T-helper 9 cell (primary cell): ENCODE results near the gene SLC1A4.

Source experiments
- DNase-seq: peaks from one replicate; pipeline ENCODE4 v3.0.0-alpha.2; 2020

The SLC1A4 gene

GRCh38 chr2:65055422-65056214 is 66.4 kb downstream of the SLC1A4 start:
- peak; percentile 58 for DNase-seq

- DNase-seq = peak; percentile 92
Measured at GRCh38 chr2:65056215-65057053, 67.2 kb downstream of the SLC1A4 start, which contains the start of gene CEP68. CEP68 (plus strand) TSS chr2:65056416; CDS start chr2:65069445, 13,029 bp downstream.

GRCh38 chr2:65057054-65057375 is 67.8 kb downstream of the SLC1A4 start:
- DNase-seq = no peak

GRCh38 chr2:65057391-65058052 is 68.3 kb downstream of the SLC1A4 start:
- DNase-seq = peak; percentile 23

- DNase-seq = no peak
Measured at GRCh38 chr2:65059071-65059470, 69.9 kb downstream of the SLC1A4 start.

DNA sequence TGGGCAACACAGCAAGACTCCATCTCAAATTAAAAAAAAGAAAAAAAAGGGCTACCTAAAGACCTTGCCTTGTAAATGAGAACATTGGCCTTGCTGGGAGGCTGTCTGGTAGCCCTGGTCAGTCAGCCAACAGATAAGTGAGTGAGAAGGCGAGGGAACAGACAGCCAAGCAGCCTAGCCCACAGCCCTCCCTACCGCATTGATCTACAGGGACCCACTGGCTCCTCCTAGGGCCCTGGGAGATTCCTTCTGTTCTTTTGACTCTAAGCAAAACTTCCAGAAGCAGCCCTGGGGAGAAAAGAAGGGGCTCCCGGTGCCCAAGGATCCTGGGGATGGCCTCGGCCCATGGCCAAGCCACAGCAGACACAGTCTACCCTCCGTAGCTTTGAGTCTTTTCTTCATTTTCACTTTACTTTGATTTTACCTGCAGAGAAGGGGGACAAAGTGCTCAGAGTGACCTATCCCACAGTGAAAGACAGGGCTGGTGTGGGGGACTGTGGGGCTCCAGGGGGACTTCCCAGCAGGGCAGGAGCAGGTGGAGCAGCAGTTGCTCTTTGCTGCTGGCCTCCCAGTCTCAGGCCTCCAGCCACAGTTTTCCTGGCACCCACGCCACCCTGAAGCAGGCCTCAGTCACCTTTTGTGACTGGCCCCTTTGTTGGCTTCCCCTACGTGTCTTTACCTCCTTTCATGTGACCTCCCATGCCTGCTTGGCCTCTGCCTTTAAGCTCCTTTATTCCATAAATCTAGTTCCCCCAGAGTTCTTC is 72.1 kb downstream of the SLC1A4 start:
- no peak for DNase-seq

GRCh38 chr2:65061910-65062339 is 72.7 kb downstream of the SLC1A4 start:
- no peak for DNase-seq

GRCh38 chr2:65062843-65063825 is 73.9 kb downstream of the SLC1A4 start:
- DNase-seq = no peak

DNA sequence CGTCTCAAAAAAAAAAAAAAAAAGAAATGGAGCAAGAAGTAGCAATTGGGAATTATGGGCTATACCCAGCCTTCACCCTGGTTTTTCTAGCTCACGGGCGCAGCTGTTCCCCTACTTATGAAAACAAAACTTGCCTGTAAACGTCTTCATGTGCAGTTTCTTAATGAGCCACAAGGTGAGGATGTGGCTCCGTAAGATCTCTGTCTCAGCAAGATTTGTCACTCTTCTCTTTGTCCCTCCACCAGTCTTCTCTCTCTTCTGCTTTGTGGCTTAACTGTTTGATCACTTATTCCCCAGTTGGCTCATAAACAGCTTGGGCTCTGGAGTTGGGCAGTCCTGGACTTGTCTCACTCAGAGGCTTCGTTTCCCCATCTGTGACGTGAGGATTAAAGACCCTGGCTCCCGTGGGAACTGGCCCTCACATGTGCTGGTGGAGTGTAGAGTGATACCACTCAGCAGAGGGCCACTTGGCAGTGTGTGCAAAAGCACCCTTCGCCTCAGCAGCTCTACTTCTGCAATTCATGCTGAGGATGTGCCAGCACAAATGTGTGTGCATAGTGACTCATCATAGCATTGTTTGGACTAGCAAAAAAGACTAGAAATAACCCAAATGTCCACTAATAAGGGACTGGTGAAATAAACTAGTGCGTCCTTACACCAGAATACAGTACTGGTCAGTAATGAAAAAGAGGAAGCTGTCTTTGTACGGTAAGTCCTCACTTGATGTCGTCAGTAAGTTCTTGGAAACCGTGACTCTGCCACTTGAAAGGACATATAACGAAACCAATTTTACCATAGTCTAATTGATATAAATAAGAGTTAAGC is 75.7 kb downstream of the SLC1A4 start:
- DNase-seq = no peak

DNA sequence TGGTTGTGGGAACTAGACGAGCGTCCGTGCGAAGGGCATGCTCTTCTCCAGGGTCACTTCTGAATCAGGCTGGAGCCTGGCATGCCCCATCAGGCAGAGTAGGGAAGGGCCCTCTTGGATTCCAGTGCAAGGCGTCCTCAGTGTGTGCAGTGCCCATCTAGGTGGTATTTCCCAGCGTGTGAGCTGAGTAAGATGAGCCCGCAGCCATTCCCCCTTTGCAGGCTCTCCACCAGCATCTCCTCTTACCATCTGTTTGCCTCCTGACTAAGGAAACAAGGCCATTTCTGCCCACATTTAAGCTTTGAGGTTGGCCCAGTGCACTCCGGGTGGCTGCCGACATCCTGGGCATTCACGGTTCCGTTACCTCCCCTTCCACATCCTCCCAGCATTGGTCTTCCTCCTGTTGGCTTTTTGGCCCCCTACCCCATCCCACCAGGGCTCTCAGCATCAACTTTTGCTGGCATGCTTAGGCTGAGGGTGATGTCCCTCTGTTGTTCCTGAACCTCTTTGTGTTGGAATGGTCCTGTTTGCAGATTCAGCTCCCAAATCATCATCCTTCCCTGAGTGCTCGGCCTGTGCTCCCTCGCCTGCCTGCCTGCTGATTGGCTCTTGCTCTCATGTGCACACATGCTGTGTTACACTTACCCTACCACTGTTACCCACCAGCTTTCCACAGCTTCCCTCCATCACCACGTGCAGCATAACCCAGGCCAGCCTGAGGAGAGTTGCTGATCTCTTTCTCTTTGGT is 78.8 kb downstream of the SLC1A4 start:
- DNase-seq = no peak

- no peak for DNase-seq
Measured at GRCh38 chr2:65069439-65069824, 80.2 kb downstream of the SLC1A4 start.

DNA sequence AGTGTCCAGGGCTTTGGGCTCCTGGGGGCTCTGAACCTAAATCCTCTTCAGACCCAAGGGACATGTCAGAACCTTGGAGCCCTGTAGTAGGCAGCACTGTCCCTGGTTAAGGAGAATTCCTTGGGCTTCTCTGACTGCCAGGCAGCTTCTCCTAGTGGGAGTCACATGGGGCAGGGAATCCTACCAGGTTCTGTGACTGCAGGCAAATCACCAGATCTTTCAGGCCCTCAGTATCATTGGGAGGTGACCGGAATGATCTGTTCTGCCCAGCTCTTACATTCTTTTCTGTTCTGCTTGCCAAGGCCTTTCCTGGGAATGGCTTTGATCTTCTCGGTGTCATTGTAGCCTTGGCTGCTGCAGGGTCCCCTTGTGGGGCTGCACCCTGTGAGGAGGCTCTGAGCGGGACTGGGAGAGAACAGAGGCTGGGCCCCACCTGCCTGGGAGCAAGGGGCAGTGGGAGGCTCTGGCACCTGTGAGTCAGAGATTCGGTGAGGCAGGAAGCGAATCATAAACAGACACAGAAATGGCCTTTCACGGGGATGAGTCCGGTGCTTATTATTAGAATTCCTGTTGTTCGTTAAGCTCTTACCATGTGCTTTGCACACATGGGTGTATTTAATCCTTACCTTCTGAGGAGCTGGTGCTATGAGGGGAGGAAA is 81.1 kb downstream of the SLC1A4 start:
- no peak for DNase-seq

GRCh38 chr2:65070856-65071255 is 81.7 kb downstream of the SLC1A4 start:
- no peak for DNase-seq

DNA sequence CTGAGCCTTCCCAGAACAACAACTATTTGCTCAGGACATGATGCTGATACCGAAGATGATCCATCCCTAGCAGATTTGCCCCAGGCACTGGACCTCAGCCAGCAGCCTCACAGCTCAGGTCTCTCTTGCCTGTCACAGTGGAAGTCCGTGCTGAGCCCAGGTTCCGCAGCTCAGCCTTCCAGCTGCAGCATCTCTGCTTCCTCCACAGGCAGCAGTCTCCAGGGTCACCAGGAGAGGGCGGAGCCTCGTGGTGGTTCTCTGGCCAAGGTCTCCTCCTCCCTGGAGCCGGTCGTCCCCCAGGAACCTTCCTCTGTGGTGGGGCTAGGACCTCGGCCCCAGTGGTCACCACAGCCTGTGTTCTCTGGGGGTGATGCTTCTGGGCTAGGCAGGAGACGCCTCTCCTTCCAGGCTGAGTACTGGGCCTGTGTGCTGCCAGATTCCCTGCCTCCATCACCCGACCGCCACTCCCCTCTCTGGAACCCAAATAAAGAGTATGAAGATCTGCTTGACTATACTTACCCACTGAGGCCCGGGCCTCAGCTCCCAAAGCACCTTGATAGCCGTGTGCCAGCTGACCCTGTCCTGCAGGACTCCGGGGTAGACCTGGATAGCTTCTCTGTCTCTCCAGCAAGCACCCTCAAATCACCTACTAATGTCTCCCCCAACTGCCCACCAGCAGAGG is 82.4 kb downstream of the SLC1A4 start:
- DNase-seq = no peak

- DNase-seq = no peak
Measured at GRCh38 chr2:65072181-65072970, 83.2 kb downstream of the SLC1A4 start.
